ENCODE data around the gene LTBP4.

DNA sequence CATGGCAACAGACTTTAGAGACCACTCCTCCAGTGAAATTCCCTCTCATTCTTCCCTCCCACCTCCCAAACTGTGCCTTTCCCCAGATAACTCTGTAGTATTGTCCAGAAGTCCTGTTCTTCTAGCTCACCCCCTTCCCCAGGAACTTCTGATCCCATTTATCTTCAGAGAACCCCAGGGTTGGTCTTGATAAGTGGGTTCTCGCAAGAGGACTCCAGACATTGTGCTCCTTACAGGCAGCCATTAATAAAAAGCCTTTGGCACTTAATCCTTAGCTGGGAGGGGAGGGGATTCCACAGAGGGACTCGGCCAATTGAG, 1.9 kb downstream of the LTBP4 start:
- TF ChIP-seq, protein P1, sequence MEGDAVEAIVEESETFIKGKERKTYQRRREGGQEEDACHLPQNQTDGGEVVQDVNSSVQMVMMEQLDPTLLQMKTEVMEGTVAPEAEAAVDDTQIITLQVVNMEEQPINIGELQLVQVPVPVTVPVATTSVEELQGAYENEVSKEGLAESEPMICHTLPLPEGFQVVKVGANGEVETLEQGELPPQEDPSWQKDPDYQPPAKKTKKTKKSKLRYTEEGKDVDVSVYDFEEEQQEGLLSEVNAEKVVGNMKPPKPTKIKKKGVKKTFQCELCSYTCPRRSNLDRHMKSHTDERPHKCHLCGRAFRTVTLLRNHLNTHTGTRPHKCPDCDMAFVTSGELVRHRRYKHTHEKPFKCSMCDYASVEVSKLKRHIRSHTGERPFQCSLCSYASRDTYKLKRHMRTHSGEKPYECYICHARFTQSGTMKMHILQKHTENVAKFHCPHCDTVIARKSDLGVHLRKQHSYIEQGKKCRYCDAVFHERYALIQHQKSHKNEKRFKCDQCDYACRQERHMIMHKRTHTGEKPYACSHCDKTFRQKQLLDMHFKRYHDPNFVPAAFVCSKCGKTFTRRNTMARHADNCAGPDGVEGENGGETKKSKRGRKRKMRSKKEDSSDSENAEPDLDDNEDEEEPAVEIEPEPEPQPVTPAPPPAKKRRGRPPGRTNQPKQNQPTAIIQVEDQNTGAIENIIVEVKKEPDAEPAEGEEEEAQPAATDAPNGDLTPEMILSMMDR (optimal IDR thresholded peaks at IDR 0.05 in 1 of 3, IDR thresholded peaks at IDR 0.05 in 1 of 3, conservative IDR thresholded peaks at IDR 0.05 in 1 of 3; ENCODE audit: extremely low read depth in 1 of 3, insufficient read depth in 2 of 3, low read length in 3 of 3), result no peak
- no peak for TF ChIP-seq EZH2 (IDR thresholded peaks at IDR 0.05; ENCODE audit: low read length)
